GM12865 (cell line): ENCODE measurements around the gene CLPTM1L.
A peak's percentile ranks its signal among the peaks of the same experiment; 100 is the strongest.

Experiments used
- DNase-seq: peaks from one replicate; pipeline ENCODE4 v3.0.0; 2010; ENCODE audit warnings: low read depth
- H3K4me3 ChIP-seq: 2 replicates; pipeline ENCODE4 v1.5.1; 2011; ENCODE audit warnings: mild to moderate bottlenecking, low read depth, low read length, control low read depth
- CTCF ChIP-seq: IDR thresholded peaks from 2 replicates; pipeline ENCODE4 v1.5.1; 2011; ENCODE audit warnings: low read length, control low read depth, low read depth, inconsistent platforms; ENCODE audit not compliant: insufficient read depth; ENCODE audit errors: missing control alignments

Gene CLPTM1L

GRCh38 chr5:1320436-1321344 is 24.2 kb downstream of the CLPTM1L start:
- H3K4me3 ChIP-seq = no peak overlapping the region
- no peak for DNase-seq
- TF ChIP-seq CTCF = no peak

GRCh38 chr5:1319436-1320256 is 25.3 kb downstream of the CLPTM1L start:
- no peak for DNase-seq
- peak; percentile 7 for TF ChIP-seq CTCF
- H3K4me3 ChIP-seq = no peak overlapping the region

- no peak overlapping the region for H3K4me3 ChIP-seq
- TF ChIP-seq CTCF = no peak
- no peak for DNase-seq
Measured at GRCh38 chr5:1318659-1319251, 26.1 kb downstream of the CLPTM1L start.

GRCh38 chr5:1317921-1318565 is 26.9 kb downstream of the CLPTM1L start:
- DNase-seq = no peak
- H3K4me3 ChIP-seq = no peak overlapping the region
- no peak for TF ChIP-seq CTCF

- DNase-seq = no peak
- H3K4me3 ChIP-seq = peak overlapping the region; percentile 17
- TF ChIP-seq CTCF = no peak
Measured at GRCh38 chr5:1316588-1317340, 28.1 kb downstream of the CLPTM1L start.
